ENCODE data around the gene C1R.

GRCh38 chr12:7099290-7099996 lies 7.2 kb upstream of the C1R start:
- TF ChIP-seq POLR2AphosphoS5 (IDR thresholded peaks at IDR 0.05; ENCODE audit: low read depth, low read length) (no peak), FOXP2 (optimal IDR thresholded peaks at IDR 0.05; ENCODE audit: borderline replicate concordance, extremely low read depth, extremely low read length, insufficient read depth) (no peak), REST (IDR thresholded peaks at IDR 0.05; ENCODE audit: insufficient read depth in 1 of 2, low read depth in 2 of 2, low read length in 2 of 2) (no peak)

Data from PFSK-1 (cell line).